Thyroid gland (tissue), 4 donors: Measurements from ENCODE around the gene ST3GAL3.

ENCODE experiments used
- POLR2A ChIP-seq, 2 donors: fragments of 450-650 bp; IDR thresholded peaks; one replicate each; pipeline ENCODE4 v1.6.1; 2017; ENCODE audit warnings: antibody characterized with exemption in 2 of 2, mild to moderate bottlenecking in 2 of 2, moderate library complexity in 1 of 2
- TF ChIP-seq, protein P1 (sequence below), 6 experiments: fragments of 200-600 bp in 3 of 6; fragments of 450-650 bp in 3 of 6; sonication (generic) in 3 of 6; IDR thresholded peaks; one replicate each; pipeline ENCODE4 v1.5.1; 2016 to 2019; ENCODE audit warnings: antibody characterized with exemption in 6 of 6, mild to moderate bottlenecking in 2 of 6, inconsistent platforms in 1 of 6, moderate library complexity in 1 of 6

GRCh38 chr1:43708002-43708410 is 670 bp downstream of the ST3GAL3 start:
- TF ChIP-seq, protein P1, sequence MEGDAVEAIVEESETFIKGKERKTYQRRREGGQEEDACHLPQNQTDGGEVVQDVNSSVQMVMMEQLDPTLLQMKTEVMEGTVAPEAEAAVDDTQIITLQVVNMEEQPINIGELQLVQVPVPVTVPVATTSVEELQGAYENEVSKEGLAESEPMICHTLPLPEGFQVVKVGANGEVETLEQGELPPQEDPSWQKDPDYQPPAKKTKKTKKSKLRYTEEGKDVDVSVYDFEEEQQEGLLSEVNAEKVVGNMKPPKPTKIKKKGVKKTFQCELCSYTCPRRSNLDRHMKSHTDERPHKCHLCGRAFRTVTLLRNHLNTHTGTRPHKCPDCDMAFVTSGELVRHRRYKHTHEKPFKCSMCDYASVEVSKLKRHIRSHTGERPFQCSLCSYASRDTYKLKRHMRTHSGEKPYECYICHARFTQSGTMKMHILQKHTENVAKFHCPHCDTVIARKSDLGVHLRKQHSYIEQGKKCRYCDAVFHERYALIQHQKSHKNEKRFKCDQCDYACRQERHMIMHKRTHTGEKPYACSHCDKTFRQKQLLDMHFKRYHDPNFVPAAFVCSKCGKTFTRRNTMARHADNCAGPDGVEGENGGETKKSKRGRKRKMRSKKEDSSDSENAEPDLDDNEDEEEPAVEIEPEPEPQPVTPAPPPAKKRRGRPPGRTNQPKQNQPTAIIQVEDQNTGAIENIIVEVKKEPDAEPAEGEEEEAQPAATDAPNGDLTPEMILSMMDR (IDR thresholded peaks at IDR 0.05): no peak
- no peak for TF ChIP-seq POLR2A (IDR thresholded peaks at IDR 0.05)
